GM04503 (cell line): ENCODE results near the gene CNOT9.
"Not testable (repeated sequence)": the region's sequence is repeated elsewhere in the genome, so short reads cannot be mapped to it uniquely, and the experiment has no call there.

Experiments
- DNase-seq: peaks from one replicate; pipeline ENCODE4 v3.0.0-alpha.2; 2012; ENCODE audit warnings: low read depth

The CNOT9 gene, protein sequence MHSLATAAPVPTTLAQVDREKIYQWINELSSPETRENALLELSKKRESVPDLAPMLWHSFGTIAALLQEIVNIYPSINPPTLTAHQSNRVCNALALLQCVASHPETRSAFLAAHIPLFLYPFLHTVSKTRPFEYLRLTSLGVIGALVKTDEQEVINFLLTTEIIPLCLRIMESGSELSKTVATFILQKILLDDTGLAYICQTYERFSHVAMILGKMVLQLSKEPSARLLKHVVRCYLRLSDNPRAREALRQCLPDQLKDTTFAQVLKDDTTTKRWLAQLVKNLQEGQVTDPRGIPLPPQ

GRCh38 chr2:218568190-218569037 is at the start of gene CNOT9, which contains the start of gene USP37:
TSS of gene CNOT9 (plus strand) at chr2:218568839. CDS start at chr2:218568955, 116 bp downstream.
TSS of gene USP37 (minus strand) at chr2:218568351. CDS start at chr2:218558653, 9,698 bp downstream.
- DNase-seq, result peak; percentile 80

- no peak for DNase-seq
These were observed 49.8 kb upstream of the CNOT9 start for GRCh38 chr2:218518876-218519275.

GRCh38 chr2:218523651-218524050 is 45.0 kb upstream of the CNOT9 start:
- DNase-seq, result no peak

DNA sequence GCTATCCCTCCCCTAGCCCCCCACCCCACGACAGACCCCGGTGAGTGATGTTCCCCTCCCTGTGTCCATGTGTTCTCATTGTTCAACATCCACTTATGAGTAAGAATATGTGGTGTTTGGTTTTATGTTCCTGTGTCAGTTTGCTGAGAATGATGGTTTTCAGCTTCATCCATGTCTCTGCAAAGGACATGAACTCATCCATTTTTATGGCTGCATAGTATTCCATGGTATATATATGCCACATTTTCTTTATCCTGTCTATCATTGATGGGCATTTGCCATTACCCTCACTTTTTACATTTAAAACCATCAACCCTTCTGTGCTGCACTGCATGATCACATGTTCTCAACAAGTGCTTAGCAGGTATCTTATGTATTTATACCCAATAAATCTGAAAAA is 40.2 kb upstream of the CNOT9 start:
- not testable (repeated sequence) for DNase-seq

GRCh38 chr2:218529990-218530389 is 38.6 kb upstream of the CNOT9 start:
- no peak for DNase-seq

- no peak for DNase-seq
These were observed 31.7 kb upstream of the CNOT9 start for GRCh38 chr2:218536804-218537494.

- DNase-seq, result no peak
These were observed 28.6 kb upstream of the CNOT9 start for GRCh38 chr2:218540015-218540414.

DNA sequence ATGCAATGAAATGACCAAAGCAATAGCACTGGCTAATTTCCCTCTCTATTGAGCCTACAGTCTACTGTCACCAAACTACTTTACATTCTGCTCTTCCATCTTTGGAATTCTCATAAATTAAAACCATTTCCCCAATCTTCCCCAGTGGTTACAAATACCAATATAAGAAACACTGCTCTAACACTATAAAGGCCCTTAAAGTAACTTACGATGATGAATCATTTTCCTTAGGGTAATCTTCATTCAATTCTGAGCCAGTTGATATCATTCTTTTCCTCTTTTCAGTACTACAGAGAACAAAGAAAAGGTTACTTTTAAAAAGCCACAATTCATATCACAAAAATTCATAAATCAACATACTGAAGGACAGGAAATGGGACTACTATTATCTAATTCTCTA is 22.6 kb upstream of the CNOT9 start:
- no peak for DNase-seq

GRCh38 chr2:218547511-218547910 is 21.1 kb upstream of the CNOT9 start:
- no peak for DNase-seq

DNA sequence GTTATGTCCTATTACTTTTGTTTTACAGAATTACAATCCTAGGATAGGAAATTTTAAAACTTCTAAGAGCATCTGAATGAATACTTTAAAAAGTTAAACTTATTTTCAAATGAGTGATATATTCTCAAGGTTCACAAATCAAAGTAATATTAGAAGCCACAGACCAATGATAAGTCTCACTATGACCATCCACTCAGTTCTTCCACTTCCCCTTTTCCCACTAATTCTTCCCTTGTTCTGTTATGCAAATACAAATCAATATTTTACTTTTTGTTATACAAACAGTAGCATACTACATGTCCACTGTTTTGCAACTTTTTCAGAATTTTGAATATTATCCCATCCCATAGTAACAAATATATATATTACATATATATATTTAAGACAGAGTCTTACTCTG is 20.7 kb upstream of the CNOT9 start:
- DNase-seq, result no peak

- DNase-seq, result not testable (repeated sequence)
These were observed 14.4 kb upstream of the CNOT9 start for GRCh38 chr2:218554225-218554624.

- DNase-seq, result no peak
These were observed 13.1 kb upstream of the CNOT9 start for GRCh38 chr2:218555527-218555926.

DNA sequence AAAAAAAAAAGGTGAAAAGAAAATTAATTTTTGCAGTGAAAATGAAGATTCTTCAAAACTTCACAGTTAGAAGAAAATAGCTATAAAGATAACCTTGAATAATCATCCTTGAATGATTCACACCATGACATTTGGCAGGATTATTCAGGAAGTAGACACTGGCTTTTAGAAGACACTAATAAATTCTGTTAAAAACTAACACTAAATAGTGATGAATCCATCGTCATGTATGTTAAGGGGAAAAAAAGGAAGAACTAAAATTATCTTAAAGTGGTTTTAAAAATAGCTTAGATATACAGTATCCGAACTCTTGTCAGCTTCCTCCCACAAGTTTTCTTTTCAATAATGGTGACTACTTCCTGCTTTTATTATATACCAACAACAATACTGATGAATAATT is 10.7 kb upstream of the CNOT9 start:
- no peak for DNase-seq

GRCh38 chr2:218558986-218559385 is 9.7 kb upstream of the CNOT9 start:
- DNase-seq, result no peak

DNA sequence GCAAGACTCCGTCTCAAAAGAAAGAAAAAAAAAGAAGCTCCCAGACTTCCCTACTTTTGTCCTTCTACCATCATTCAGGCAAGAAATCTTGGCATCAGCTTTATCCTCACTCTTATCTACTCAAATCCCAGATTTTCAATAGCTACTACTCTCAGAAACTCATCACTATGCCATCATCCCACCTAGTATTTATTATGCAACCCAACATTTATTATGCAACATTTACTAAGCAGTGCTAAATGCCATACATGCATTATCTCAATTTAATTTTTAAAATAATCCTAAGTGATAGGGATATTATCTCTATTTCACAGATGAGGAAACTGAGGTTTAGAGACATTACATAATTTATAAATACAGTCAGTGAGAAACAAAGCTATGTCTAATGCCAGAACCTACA is 4.6 kb upstream of the CNOT9 start:
- no peak for DNase-seq

DNA sequence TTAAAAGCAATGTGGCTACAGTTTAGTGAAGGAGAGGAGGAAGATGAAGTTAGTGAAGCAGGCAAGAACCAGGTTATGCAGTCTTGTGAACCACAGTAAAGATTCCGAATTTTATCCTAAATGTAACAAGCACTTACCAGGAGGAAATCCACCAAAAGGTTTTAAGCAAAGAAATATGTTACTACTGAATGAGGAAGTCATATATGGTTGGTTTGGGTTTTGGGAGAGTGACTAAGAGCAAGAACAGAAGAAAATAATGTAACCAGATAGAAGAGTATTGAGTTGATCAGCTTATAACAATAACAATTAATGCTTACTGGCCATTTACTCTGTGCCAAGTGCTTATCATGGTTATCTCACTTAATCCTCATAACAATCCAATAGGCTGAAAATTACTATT is 2.3 kb upstream of the CNOT9 start:
- DNase-seq, result no peak

GRCh38 chr2:218567797-218568189 is 846 bp upstream of the CNOT9 start:
- DNase-seq, result no peak

- no peak for DNase-seq
These were observed 396 bp downstream of the CNOT9 start for GRCh38 chr2:218569038-218569431.

GRCh38 chr2:218569661-218570500 is 1.2 kb downstream of the CNOT9 start:
- no peak for DNase-seq

DNA sequence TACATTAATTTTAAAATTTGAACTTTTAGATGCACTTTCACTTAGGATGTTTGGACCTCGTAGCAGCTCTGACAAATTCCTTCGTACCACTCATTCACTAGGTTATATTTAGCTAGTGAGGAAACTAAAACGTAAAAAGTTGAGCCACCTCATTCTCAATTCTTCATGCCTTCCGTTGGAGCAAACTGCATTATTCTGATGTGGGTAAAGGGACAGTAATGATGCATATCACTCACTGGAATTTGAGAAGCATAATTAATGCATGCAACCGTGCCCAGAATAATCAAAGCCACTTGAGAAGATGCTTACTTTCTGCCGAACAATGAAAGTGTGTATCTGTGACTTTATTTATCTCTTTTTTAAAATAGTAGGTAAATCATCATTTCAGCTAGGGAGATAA is 2.2 kb downstream of the CNOT9 start:
- DNase-seq, result no peak

DNA sequence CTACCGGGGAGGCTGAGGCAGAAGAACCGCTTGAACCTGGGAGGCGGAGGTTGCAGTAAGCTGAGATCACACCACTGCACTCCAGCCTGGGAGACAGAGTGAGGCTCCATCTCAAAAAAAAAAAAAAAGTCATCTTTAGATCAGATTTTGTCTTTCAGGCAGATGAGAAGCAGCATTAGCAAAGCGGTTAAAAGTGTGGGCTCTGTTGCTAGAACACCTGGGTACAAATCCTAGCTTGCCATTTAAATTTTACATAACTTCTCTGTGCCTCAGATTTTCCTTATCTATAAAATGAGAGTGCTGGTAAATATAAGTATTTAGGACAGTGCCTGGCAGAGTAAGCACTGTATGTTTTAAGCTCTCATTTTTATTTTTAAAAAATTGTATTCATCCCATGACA is 8.2 kb downstream of the CNOT9 start:
- no peak for DNase-seq
